Stimulated activated CD8-positive, alpha-beta memory T cell treated with anti-CD3 and anti-CD28 coated beads, Interleukin-2, amount 100 ng/mL, for 48 hours (primary cell): ENCODE results near the gene C1QTNF4.
A peak's percentile ranks its signal among the peaks of the same experiment; 100 is the strongest.
"Not testable (repeated sequence)": the region's sequence is repeated elsewhere in the genome, so short reads cannot be mapped to it uniquely, and the experiment has no call there.

Source experiments
- DNase-seq, 2 donors: peaks; one replicate each; pipeline ENCODE4 v3.0.0-alpha.2; 2020; ENCODE audit warnings: low read depth in 2 of 2

The C1QTNF4 gene

DNA sequence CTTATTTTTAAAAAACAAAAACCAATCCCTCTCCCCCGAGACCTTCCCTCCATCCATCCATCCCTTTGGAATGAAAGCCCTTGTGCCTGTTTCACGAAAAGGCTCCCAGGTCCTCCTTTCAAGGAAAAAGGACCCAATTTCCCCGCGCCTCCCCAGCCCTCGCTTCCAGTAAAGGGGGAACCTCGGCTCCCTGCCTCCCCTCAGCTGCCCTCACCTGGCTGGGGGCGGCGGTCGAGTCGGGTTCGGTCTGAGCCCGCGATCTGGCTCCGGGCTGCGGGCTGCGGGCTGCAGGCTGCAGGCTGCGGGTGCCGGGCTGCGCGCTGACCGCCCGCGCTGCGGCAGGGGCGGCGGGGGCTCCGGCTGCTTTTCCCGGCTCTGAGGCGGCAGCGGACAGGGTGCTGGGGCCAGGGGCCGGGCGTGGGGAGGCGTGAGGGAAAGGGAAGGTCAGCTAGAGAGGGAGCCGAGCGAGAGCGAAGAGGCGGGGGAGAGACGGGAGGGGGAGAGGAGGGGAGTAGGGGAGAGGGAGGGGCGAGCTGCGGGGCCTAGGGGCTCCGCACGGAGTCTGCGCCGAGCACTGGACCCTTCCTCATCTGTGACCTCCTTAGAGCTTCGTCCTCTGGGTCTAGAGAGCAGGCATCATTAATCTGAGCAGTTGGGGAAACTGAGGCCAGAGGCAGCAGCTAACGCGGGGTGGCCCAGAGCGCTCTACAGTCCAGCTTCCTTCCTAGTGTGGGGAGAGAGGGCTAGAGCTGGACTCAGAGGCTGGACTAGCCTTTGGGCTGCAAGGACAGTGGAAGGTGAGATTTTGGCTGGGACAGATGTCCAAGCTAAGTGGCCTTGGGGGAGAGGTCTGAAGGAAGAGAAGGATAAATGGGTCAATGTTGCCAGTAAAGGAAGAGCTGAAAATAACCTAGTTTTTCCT, at the start of gene C1QTNF4:
Gene C1QTNF4, minus strand, starts transcription at position 478 of the 922 bp plus-strand sequence. CDS start 3,601 bp downstream, outside the sequence.
- DNase-seq = no peak

DNA sequence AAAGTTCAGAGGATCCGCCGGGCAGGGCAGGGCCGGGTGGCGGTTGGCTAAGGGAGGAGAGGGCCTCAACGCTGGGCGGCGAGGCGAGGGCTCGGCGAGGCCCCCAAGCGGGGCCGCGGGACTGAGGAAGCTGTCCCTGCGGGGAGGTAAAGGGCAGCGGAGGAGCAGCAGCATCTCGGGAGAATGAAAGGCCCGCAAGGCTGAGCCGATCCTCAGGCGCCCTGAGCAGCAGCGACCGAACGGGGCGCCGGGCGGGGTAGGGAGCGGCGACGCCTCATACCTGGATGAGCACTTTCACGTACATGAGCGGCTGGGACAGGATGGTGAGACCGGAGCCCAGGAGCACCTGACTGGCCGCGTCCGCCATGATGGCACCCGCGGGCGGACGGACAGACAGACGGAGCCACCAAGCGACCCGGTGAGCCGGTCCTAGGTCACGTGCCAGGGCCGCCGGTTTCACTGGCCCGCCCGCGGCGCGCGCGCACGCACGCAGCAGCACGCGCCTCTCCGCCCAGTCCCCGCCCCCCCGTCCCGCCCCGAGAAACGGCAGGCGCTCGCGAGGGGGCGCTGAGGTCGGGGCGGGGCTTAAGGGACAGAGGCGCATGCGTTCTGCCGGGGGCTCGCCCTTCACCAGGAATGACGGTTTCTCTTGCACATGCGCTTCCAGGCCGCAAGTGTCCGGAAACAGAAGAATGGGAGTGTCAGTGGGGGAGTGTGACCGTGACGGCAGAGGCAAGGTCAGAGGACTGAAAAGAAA, 48.1 kb upstream of the C1QTNF4 start, which contains the start of gene MTCH2:
Gene MTCH2, minus strand, starts transcription at position 461 of the 757 bp plus-strand sequence. Its CDS starts 94 bp downstream, at position 367.
- DNase-seq = peak; percentile 95

DNA sequence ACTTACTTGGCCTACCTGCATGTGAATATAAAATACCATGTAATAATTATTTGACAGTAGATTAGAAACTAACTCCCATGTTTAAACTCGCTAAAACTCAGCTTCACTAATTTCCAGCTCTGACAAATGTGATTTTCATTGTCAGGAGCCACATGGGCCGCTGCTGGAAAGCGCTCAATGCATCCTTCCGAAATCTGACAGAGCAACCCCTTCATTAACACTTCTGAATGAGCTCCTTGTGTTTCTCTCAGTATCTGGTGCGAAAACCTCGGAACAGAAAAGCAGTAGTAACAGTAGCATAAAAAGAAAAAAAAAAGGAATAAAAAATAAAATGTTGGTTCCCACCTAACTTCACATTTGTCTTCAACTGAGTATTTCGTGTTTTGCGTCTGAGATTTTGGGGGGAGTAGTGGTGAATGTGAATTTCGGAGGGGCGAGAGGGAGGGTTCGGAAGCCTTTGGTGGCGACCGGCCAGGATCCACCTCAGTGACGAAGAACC, 47.4 kb upstream of the C1QTNF4 start:
- no peak for DNase-seq

DNA sequence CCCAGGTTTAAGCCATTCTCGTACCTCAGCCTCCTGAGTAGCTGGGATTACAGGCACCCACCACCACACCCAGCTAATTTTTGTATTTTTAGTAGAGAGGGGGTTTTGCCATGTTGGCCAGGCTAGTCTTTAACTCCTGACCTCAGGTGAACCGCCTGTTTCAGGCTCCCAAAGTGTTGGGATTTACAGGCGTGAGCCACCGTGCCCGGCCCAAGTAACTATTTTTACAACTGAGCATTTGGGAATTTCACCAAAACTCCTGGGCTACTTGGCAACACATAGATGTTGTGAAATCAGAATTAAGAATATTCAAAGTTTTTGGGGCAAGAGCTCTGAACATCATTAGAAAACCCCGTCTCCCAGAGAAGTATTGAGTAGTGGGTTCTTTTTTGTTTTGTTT, 46.3 kb upstream of the C1QTNF4 start:
- DNase-seq = not testable (repeated sequence)

DNA sequence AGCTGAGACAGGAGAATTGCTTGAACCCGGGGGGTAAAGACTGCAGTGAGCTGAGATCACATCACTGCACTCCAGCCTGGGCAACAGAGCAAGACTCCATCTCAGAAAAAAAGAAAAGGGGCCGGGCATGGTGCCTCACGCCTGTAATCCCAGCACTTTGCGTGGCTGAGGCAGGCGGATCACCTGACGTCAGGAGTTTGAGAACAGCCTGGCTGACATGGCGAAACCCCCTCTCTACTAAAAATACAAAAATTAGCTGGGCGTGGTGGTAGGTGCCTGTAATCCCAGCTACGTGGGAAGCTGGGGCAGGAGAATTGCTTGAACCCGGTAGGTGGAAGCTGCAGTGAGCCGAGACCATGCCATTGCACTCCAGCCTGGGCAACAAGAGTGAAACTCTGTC, 42.1 kb upstream of the C1QTNF4 start:
- not testable (repeated sequence) for DNase-seq

GRCh38 chr11:47631473-47631872, 37.3 kb upstream of the C1QTNF4 start:
- DNase-seq = no peak

- DNase-seq = no peak
Observed at GRCh38 chr11:47628026-47628425, 33.8 kb upstream of the C1QTNF4 start.

GRCh38 chr11:47626234-47626633, 32.0 kb upstream of the C1QTNF4 start:
- no peak for DNase-seq

DNA sequence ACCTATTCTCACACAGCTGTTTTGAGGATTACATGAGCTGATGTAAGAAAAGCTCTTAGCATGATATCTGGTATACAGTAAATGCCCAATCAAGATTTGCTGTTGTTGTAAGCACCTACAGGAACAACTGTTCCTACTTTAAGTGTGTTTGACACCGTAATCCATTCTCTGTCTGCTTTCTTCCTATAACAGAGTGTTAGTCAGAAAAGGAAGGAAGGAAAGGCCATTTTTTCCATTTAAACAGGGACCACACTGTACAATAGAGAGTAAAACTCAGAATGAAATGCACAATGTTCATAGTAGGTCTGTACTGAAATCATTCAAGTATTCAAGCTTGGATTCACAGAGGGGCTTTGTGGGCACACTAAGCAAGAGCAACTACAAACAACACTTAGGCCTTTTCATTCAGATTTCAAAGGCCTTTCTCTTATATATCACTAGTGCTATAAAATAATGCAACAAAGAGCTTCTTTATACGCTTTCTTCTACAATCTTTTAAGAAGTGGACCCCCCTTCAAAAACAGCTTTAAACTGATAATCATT, 26.7 kb upstream of the C1QTNF4 start:
- DNase-seq = no peak

DNA sequence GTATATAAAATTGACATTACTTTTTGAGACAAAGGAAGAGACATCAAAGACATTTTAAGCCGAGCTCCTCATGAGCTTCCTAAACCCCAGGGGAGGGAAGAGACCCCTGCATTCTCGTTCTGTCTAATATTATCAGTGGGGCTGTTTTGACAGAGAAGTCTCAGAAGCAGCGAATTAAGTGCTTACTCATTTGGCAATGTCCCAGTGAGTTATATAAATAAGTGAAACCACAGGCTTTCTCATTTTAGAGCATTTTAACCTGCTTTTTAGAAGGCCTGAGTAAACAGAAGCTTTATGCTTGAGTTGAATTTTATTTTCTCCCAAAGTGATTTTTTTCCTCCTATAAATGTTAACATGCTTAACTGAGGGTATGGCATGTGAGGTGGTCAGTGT, 23.2 kb upstream of the C1QTNF4 start:
- no peak for DNase-seq

DNA sequence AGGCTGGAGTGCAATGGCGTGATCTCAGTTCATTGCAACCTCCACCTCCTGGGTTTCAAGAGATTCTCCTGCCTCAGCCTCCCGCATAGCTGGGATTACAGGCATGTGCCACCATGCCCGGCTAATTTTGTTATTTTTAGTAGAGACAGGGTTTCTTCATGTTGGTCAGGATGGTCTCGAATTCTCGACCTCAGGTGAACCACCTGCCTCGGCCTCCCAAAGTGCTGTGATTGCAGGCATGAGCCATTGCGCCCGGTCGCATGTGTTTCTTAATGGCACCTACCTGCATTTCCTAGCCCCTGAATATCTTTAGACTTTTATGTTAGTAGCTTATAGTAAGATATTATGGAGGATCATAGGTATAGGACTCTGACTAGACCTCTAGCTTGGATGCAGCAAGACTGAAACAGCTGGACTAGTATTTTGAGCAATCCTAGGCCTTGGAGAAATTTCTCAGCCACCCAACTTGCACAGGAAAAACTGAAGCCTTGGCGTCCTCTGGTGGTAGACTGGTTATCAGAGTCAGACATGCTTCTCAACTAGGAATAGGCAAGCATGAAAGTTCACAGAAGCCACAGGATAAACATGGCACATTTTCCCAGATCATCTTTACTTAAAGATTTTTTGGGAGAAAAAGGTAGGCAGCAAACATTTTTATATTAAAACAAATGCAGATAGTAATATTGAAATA, 22.7 kb upstream of the C1QTNF4 start:
- no peak for DNase-seq

DNA sequence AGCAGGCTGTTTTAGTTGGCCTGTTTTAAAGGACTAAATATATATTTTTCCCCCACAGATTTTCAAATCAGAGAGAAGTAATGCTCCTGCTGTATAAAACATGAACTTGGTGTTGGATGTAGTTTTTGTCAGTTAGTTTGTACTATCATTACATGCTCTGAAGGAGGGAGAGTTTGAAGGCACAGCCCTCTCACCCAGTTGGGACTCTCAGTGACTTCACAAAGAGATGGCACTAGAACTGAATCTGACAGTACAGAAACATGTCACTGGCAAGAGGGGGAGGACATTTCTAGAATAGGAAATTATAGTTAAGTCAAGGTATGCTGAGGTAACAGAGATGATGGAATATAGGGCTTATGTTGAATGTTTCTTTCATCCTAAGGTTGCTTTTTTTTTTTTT, 21.0 kb upstream of the C1QTNF4 start:
- DNase-seq = no peak

DNA sequence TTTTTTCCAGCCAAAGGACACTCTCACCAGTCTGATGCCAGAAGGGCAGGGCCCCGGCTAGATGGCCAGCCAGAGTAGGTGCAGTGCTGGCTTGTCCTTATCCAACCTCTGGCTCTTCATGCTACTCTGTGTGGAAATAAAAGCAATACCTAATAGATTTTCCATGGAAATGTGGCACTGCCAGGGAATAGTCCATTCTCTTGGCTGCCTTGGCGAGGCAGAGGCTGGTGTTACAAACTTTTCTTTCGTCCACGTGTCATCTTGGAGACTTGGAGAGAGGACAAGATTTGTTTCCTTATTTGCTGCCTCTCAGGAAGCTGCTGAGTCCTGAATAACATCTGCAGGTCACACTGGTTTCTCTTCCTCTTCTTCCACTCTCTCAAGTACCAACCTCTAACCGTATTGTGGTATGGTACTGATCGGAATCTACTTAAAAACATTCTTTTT, 17.2 kb upstream of the C1QTNF4 start:
- DNase-seq = no peak

DNA sequence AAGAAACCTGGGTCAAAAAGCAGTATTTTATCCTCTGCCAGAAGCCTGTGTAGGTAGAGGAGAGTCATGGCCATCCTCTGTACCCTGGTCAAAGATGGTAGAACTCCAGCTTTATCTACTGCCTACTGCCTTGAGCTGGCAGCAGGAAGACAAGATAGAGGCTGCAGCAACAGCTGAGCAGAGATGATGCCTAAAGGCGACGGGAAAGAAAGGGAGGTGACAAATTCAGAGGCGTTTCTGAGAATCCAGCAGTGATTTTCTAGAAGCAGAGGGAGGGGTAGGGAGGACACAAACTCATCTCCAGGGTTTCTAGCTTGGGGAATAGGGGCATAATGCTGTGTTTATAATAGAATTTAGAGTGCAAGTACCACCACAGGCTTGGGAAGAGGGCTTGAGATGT, 15.5 kb upstream of the C1QTNF4 start:
- DNase-seq = no peak

GRCh38 chr11:47607380-47607779, 13.2 kb upstream of the C1QTNF4 start:
- DNase-seq = no peak

- DNase-seq = no peak
Observed at GRCh38 chr11:47606731-47607130, 12.5 kb upstream of the C1QTNF4 start.

DNA sequence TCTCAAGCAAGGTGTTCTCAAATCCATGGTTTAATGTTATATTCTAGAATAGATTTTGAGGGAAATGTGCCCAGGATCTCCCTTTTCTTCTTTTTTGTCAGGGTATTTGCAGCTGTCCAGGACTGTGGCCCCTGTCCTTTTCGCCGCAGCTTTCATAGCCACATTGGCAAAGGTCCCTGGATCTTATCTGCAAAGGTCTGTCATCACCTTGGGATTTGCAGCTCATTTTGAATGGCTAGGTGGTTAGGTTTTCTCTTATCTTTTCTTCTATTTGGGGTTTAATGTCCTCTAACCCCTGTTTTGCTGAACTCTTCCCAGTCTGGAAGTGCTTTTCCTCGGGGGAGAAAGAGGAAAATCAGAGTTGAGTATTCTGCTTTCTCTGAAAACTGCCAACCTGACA, 11.7 kb upstream of the C1QTNF4 start:
- no peak for DNase-seq

DNA sequence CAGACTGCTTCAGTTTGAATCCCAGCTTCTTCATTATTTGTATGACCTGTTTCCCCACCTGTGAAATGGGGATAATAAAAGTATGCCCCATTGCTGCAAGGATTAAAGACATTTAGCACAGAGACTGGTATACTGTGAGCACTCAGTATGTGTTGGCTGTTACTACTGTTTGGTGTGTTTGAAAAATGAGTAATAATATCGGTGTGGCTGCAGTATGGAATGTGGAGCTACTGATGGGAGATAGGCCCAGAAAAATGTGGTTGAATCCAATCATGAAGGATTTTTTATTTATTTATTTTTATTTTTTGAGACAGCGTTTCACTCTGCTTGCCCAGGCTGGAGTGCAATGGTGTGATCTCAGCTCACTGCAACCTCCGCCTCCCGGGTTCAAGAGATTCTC, 9.1 kb upstream of the C1QTNF4 start:
- no peak for DNase-seq

GRCh38 chr11:47599902-47600301, 5.7 kb upstream of the C1QTNF4 start:
- DNase-seq = no peak

GRCh38 chr11:47595967-47596366, 1.8 kb upstream of the C1QTNF4 start:
- no peak for DNase-seq

GRCh38 chr11:47595029-47595428, 818 bp upstream of the C1QTNF4 start:
- no peak for DNase-seq
